Neural progenitor cell (in vitro differentiated cells): ENCODE measurements around the gene CAD.

Source experiments
- CTCF ChIP-seq: fragments of 200-600 bp; sonication (generic); IDR thresholded peaks from 2 replicates; pipeline ENCODE4 v1.5.1; 2017; ENCODE audit warnings: antibody characterized with exemption, mild to moderate bottlenecking
- EZH2 ChIP-seq: fragments of 200-600 bp; sonication (generic); IDR thresholded peaks from 2 replicates; pipeline ENCODE4 v1.6.1; 2017; ENCODE audit warnings: antibody characterized with exemption, mild to moderate bottlenecking, moderate library complexity

- TF ChIP-seq CTCF (no peak), EZH2 (no peak)
Observed at GRCh38 chr2:27243391-27244130, 26.4 kb downstream of the CAD start.
